NOMO-1 treated with dmso at 0.1 percent for 144 hours (cell line): ENCODE data around the gene C2orf15.
"Not testable (repeated sequence)": the region's sequence is repeated elsewhere in the genome, so short reads cannot be mapped to it uniquely, and the experiment has no call there.

Experiments
- DNase-seq: peaks from one replicate; lab custom pipeline; 2025; ENCODE audit not compliant: unreplicated experiment; lab: John Stamatoyannopoulos, UW

C2orf15 gene, protein sequence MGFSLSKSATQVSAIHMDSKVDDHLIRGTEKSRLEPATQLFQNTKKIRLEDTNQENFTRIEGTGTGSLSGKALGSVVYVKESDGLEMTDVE

DNA sequence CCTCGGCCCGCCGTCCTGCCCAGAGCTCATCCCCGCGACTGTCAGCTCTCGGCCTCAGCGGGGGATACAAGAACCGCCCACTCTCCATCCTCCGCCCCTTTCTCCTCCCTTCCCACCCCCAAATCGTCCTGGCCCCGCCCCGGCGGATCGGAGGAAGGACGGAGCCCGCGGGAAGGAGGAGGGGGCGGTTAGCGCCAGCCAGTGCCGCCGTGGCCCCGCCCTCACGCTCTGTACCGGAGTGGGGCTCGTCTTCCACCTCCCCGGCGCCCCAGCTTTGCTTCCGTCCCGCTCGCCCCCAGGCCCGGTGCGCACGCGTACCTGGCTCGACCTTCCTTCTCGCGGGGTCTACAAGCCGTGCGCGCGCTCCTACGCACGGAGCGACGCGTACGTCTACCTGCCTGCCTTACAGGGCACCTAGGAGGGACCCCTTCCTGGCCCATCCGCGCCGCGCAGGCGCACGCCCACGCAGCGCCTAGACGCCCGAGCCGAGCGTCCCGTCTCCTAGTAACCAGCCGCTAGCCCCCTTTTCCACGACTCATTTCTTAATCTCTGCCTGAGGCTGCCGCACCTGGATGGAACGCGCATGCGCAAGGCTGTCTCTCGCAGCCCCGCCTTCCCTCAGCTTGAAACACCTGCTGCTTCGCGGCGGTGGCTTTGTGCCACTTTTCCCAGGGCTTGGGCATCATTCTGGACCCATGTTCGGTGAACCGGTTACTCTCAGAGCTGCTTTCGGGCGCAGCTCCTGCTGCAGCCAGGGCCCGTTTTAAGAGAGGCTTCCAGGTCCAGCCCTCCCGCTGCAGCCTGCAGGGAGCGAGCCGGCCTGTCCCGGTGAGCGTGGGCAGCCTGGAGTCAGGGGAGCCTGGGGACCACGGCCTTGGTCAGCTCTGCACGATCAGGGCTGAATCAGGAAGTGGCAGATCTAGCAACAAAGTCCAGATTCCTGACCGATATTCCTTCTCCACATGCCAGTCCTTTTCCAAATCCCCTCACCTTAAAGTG is at the start of gene C2orf15:
Gene C2orf15 (plus strand): TSS at position 598 of the 999 bp plus-strand sequence. CDS start 8,852 bp downstream, outside the sequence.
- DNase-seq, result peak; percentile 92

DNA sequence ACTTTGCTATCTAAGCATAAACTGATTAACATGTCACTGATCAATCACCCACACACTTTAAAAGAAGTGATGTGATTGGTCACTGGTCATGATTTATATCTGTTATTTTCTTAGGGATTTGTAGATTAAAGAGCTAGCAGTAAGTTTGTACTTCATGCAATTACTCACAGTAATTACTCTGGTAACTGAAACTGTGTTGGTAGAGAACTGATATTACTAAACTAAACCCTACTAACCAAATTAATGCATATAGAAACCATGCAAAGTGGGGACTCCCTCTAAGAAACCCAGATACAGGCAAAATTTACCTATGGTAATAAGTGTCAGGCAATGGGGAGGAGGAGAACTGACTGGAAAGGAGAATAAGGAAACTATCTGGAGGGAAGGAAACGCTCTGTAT is 44.8 kb upstream of the C2orf15 start:
- DNase-seq, result no peak

DNA sequence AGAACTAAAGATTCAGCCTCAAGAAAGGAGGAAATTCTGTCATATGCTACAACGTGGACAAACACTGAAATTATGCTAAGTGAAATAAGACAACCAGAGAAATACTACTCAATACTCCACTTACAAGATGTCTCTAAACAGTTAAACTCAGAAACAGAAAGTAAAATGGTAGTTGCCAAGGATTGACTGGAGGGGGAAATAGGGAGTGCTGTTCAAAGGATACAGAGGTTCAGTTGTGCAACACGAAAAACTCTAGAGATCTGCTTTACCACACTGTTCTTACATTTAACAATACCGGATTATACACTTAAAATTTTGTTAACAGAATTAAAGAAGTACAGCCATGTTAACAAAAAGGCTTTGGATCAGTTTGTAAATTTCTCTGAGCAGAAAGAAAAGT is 39.8 kb upstream of the C2orf15 start:
- peak; percentile 61 for DNase-seq

DNA sequence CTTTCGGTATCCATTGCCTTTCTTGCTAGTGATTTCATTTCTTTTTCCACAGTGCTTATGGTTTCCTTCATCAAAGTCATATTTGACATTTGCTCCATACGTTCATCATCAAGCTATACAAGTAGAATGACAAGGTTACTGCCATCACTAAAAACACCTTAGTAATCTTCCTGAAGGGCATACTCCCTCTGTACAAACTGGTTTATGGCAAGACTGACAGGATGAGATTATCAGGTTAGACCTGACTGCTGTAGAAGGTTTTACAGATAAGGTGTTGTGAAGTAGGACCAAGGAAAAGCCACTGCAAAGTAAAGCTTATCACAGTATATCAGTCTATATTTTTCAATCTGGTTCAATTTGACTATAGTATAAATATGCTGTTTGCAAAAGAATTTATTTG is 37.5 kb upstream of the C2orf15 start:
- no peak for DNase-seq

DNA sequence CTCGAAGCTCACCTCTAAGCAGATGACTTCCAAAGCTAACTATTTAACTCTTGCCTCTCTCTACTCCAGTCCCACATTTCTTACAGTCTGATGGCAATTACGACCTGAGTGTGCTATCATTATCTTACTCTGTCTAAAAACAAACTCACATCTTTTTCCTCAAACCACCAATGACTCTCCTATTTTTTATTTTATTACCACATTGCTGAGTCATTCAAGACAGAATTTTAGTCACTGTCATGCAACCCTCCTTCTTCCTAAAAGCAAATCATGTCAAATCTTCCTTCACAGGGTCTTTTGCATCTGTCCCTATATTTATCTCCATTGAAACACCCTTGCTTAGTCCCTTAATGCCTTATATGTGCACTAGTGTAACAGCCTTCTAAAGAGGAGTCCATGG is 34.6 kb upstream of the C2orf15 start:
- DNase-seq, result no peak

DNA sequence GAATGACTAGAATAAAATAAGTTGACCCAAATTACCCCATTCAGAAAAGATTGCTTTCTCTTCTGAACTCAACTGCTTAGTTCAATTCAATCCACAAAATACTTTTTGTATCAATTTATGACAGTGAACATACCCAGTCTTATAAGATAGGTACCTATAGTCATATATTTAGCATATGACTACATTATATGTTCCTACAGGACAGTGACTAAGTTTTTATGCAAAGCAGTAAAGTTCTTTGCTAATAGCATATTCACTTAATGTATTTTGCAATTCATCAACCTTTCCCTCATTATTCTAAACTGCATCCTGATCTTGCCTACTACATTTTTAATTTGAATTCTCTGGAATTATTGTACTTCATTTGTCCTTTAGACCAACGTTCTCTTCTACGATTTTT is 30.3 kb upstream of the C2orf15 start:
- DNase-seq, result no peak

DNA sequence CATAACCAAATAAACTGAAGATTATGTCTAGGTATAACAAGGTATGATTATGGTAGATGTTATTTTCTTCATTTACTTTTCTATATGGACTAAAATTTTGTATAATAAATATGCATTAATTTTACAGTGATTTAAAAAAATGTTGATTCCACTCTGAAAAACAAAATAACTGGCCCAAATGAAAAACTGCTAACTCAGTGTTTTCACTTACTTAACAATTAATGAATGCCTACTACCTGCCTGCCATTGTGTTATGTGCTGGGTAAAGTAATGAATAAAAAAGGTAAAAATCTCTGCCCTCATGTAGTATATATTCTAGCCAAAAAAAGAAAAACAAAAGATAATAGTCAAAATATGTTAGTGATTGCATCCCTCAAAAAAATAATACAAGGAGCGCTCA is 29.6 kb upstream of the C2orf15 start:
- no peak for DNase-seq

DNA sequence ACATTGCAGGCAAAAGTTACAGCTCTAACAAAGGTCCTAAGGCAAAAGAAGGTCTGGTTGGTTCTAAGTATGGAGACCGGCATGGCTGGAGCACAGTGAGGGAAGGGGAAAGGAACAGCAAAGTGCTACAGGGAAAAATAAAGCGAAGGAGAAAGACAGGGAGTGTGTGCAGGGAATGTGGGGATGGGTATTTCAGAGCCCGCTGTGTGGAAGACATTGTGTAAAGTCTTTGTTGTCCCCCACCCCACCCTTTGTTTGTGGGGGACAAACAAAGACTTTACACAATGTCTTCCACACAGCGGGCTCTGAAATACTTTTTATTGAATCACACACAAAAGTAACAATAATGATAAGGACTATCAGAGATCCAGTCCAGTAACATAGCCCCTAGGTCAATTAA is 28.9 kb upstream of the C2orf15 start:
- DNase-seq, result no peak

DNA sequence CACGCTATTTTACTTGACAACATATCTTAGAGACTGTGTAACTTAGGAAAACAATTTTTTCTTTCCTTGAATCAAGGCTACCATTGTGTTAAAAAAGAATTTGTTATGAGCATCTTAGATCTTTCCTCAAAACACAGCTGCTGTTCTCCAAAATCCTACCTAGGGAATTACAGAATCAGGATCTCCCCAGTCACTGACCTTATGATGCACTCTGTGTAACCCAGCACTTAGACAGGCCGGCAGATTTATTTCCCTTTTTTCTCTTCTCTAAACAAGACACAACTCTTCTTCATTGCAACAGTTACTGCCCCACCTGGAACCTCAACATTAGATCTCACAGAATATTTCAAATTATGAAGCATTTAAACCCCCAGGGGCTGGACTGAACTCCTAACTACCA is 13.5 kb upstream of the C2orf15 start:
- no peak for DNase-seq

DNA sequence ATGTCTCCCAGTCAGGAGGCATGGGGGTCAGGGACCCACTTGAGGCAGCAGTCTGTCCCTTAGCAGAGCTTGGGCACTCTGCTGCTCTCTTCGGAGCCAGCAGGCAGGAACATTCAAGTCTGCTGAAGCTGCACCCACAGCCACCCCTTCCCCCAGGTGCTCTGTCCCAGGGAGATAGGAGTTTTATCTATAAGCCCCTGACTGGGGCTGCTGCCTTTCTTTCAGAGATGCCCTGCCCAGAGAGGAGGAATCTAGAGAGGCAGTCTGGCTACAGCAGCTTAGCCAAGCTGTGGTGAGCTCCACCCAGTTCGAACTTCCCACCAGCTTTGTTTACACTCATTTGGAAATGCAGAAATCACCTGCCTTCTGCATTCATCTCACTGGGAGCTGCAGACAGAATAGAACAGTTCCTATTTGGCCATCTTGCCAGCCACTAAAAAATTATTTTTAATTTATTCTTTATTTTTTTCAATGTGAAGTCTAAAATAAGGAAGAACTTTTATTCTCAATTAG is 6.4 kb upstream of the C2orf15 start:
- DNase-seq, result not testable (repeated sequence)

DNA sequence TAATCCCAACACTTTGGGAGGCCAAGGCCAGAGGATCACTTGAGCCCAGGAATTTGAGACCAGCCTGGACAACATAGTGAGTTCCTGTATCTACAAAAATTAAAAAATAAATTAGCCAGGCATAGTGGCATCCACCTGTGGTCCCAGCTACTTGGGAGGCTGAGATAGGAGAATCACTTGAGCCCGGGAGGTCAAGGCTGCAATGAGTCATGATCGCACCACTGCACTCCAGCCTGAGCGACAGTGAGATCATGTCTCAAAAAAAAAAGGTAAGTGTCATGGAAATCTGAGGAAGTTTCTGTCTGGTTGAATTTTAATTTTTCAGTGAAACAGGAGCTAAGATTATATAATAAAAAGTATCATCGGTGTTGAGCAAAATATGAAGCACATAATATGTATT is 2.5 kb upstream of the C2orf15 start:
- no peak for DNase-seq

DNA sequence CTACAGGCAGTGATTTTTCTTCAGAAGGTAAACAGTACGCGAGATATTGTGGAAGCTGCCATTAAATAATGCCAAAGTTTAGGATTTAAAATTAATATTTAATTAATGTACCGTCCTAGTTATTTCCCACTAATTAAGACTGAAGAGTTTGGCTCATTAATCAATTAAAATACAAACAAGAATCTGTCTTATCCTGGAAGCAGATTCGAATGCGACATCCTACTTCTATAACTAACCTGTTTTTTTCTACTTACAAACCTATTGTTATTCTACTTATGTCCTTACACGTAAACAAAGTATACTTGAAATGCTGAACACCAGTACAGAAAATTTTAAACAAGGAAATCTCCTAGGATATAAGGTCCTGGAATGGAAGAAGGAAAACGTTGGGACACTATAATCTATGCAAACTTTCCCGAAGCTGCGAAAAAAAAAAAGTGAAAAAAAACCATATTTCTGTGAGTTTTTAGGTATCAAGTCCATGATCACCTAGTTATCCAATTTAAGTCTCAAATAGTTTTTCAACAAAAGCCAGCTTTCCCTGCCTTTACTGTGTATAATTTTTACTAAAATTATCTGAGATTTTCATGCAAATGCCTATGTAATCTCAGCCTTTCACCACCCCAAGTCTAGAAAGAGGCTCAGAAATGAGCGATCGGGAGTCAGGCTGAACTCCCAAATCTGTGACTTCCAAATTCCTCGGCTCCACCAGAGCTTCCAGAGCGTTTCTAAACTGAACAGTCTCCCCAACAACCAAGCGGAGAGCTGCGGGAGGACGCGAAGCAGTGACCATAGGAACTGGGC is 1.2 kb upstream of the C2orf15 start:
- no peak for DNase-seq

DNA sequence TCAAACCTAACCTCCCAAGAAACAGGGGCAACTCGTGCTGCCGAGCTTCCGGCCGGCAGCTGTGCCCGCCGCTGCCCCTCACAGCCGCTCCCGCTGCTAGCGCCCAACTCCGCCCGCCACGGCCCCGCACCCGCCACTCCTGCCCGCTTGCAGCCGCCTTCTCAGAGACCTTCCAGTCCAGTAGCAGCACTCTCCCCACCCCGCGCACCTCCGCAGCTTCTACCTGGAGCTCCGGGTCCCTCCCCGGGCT is 722 bp upstream of the C2orf15 start:
- DNase-seq, result peak; percentile 63

DNA sequence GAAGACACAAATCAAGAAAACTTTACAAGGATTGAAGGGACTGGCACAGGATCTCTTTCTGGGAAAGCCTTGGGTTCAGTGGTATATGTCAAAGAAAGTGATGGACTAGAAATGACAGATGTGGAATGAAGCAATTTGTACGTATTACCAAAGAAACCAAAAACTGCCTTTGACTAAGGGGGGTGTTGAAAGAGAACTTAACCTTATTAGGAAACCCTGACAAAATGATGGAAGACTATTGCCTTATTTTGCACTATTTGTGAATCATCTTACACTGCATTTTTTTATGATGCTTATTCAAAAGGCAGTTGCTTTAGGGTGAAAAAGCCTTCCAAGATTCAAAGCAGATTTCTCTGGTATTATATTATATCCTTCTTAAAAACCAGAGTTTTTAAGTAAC is 9.2 kb downstream of the C2orf15 start:
- peak; percentile 55 for DNase-seq

DNA sequence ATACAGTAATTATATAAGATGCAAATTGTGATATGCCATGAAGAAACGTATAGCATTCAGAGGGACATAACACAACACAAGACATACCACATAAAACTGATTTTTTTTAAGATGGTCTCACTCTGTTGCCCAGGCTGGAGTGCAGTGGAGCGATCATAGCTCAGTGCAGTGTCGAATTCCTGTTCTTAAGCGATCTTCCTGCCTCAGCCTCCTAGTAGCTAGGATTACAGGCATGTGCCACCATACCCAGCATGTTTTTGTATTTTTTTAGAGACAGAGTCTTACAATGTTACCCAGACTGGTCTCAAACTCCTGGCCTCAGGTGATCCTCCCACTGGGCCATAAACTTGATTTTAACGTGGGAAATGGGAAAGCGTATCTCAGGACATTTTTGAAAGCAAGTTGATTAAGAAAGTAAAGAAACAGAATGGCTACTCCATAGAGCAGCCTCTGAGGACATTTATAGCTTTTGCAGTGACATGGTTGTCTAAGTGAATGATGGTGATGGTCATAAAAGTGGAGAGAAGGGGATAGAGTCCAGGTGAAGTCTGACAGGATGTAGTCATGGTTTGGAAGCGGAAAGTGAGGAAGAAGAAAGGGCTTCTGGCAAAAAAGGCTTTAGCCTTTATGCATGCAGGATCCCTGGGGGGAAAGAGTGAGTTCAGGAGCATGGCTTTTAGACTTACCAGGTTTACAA is 10.8 kb downstream of the C2orf15 start:
- no peak for DNase-seq

DNA sequence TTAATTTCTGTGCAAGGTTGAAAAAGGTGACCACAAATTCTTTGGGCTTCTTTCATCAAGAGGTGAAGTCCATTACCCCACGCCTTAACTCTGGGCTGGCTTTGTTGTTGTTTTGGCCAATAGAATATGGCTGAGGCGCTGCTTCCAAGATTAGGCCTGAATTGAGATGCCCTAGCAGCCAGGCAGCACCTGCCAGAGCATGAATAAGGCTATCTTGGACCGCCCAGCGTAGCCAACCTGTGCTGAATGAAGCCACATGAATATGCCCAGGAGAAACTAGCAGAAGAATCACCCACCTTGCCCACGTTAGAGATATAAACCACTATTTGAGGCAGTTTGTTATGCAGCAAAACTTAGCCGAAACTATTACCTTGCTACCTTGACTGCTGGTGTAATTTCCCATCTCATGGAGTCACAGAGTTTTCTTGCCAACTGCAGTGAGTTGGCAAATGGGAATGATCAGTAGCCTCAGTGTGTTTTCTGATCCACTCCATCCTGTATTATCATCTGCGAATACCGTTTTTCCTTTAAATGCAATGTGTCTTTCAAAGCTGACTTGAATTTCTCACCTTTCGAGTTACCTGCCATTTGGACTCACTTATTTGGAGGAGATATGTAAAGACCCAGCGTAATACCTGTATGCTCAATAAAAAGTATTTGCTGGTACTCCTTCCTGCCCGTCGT is 12.6 kb downstream of the C2orf15 start:
- no peak for DNase-seq

DNA sequence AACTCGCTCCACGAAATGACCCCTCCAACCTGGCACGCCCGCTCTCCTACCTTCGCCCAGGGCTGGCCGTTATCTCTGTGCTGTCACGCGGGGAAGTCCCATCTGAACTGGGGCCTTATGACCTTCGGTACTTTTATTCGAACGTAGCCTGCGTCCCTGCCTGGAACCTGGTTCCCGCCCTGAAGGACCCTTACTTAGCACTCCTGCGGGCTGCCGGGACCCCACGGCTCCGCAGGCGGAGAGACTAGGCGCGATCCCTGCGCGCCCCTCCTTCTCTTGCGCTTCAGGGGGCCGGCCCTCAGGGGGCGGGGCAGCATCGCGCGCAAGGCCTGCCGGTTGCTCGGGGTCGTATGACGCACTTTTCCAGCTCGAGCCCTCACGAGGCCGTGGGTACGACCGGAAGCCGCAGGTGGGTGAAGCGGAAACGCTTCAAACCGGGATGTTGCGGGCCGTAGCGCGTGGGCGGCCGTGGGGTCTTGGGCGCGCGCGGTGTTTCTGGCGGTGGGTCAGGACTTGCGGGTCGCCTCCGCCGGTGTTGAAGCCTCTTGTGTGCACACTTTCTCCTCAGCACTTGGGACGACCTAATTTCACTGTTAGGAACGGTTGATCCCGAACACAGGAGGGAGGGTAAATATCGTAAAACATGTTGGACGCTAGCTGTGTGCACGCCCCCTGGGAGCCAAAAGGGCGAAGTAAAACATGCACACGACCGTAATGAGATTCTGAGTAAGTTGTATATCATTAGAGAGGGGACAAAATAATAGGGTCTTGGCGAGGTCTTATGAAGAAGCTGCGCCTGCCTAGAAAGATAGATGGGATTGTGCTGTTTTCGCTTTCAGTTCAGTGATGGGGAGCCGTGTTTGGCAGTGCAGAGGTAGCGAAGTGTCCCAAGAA is 13.4 kb downstream of the C2orf15 start, which contains the start of the genes LIPT1 and TSGA10:
Gene LIPT1 (plus strand): TSS at position 325 of the 894 bp plus-strand sequence. CDS start 6,991 bp downstream, outside the sequence.
Gene TSGA10 (minus strand): TSS at position 300 of the 894 bp plus-strand sequence. CDS start 45,503 bp downstream, outside the sequence.
- peak; percentile 83 for DNase-seq

DNA sequence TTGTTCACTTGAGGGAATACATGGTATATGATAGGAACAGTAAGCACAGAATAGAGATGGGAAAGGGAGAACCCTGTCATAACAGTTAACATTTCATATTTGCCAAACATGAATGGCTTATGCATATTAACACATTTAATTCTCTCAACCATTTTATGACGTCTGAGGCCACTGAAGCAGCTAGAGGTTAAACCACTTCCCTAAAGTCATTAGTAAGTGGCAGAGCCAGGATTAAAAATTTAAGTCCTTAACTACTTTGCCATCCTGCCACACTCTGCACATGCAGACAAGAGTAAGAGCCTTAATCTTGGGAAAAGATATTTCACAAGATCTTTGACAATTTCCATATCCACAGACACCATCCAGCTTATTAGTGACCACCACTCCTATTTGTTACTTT is 15.4 kb downstream of the C2orf15 start:
- DNase-seq, result no peak

DNA sequence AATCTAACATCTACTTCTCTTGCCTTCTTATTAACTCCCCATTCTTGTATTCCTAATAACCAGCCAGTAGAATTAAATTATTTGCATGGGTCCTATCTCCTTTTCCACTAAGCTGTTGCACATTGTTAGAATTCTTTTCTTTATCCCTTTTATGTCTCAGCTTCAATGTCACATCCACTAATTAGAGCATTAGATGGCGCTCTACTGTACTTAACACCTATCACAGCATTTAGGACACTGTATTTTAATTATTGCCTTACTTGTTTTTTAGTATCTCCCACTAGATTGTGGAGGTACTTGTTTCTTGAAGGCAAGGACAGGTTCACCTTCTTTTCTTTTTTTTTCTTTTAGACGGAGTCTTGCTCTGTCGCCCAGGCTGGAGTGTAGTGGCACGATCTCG is 17.1 kb downstream of the C2orf15 start:
- no peak for DNase-seq
